GM12878 (cell line): ENCODE data around the gene PMP22. TPM values are rescaled to one million over a fixed set of nuclear protein-coding genes. Genes with fewer than 3 reads are reported as not detected.

Source experiments
- ATAC-seq: fragments of 200-7000 bp; cut with Tn5 transposase; 3 replicates; pipeline ENCODE4 v1.9.1; 2020; ENCODE audit warnings: mild to moderate bottlenecking, moderate library complexity
- BruUV-seq: library from RNA; stranded (reverse); fragments of 400-500 nt; replicated peaks from 2 replicates; lab custom pipeline; 2021; lab: Mats Ljungman, UMichigan
- CTCF ChIA-PET: fragments of 300-600 bp; sonication (Branson Sonifier 250); formaldehyde crosslinking; extraction: SDS; loops from one replicate; lab custom pipeline; 2021; ENCODE audit warnings: inconsistent platforms; lab: Yijun Ruan, JAX
- POLR2A ChIA-PET: fragments of 350-600 bp; formaldehyde crosslinking; extraction: SDS; loops from one replicate; lab custom pipeline; 2021; ENCODE audit warnings: inconsistent platforms; lab: Charles Lee
- RAD21 ChIA-PET: fragments of 300-600 bp; sonication (Branson Sonifier 250); formaldehyde crosslinking; loops from one replicate; lab custom pipeline; 2023; ENCODE audit warnings: antibody characterized with exemption; ENCODE audit not compliant: unreplicated experiment; lab: Charles Lee
- SMC1A ChIA-PET: fragments of 300-600 bp; sonication (Branson Sonifier 250); formaldehyde crosslinking; loops from one replicate; lab custom pipeline; 2023; ENCODE audit not compliant: unreplicated experiment, uncharacterized antibody; lab: Charles Lee
- DNase-seq: peaks from one replicate; pipeline ENCODE4 v3.0.0-alpha.2; 2011; ENCODE audit warnings: low read depth, low spot score
- FAIRE-seq: peaks from 3 replicates; lab custom pipeline; 2011; peaks lifted over from hg19 to GRCh38; lab: Jason Lieb, UNC
- H2AFZ ChIP-seq: 2 replicates; pipeline ENCODE4 v1.6.0; 2011; ENCODE audit warnings: low read depth, low read length, control low read depth; ENCODE audit not compliant: control insufficient read depth
- H3K27ac ChIP-seq: 2 replicates; pipeline ENCODE4 v1.5.1; 2011; ENCODE audit warnings: control low read depth; ENCODE audit not compliant: control insufficient read depth, insufficient read depth
- H3K27me3 ChIP-seq, 2 experiments: replicated peaks in 1 of 2; 2 replicates each; pipeline versions ENCODE4 v1.6.0 to v1.6.1; 2011; ENCODE audit warnings: low read length in 1 of 2; ENCODE audit not compliant: control insufficient read depth in 2 of 2, insufficient read depth in 2 of 2
- H3K36me3 ChIP-seq, 2 experiments: 2 replicates each; pipeline ENCODE4 v1.5.1; 2011; ENCODE audit warnings: low read length in 1 of 2; ENCODE audit not compliant: control insufficient read depth in 2 of 2, insufficient read depth in 2 of 2
- H3K4me1 ChIP-seq: 2 replicates; pipeline ENCODE4 v1.6.1; 2011; ENCODE audit warnings: mild to moderate bottlenecking, low read length, moderate library complexity, mixed read lengths; ENCODE audit not compliant: control insufficient read depth, insufficient read depth
- H3K4me2 ChIP-seq: 2 replicates; pipeline ENCODE4 v1.6.0; 2011; ENCODE audit warnings: control low read depth; ENCODE audit not compliant: control insufficient read depth, insufficient read depth
- H3K4me3 ChIP-seq: fragments of 200-600 bp; sonication (generic); 2 replicates; pipeline ENCODE4 v1.5.1; 2016
- H3K79me2 ChIP-seq: 2 replicates; pipeline ENCODE4 v1.6.0; 2011; ENCODE audit warnings: low read length; ENCODE audit not compliant: control insufficient read depth, insufficient read depth
- H3K9ac ChIP-seq: 2 replicates; pipeline ENCODE4 v1.8.0; 2011; ENCODE audit warnings: low read length, control low read depth, mixed read lengths; ENCODE audit not compliant: control insufficient read depth, insufficient read depth
- H3K9me3 ChIP-seq: replicated peaks from 3 replicates; pipeline ENCODE4 v1.5.1; 2011; ENCODE audit warnings: mild to moderate bottlenecking, low read length; ENCODE audit not compliant: control insufficient read depth, insufficient read depth
- H4K20me1 ChIP-seq: 2 replicates; pipeline ENCODE4 v1.6.0; 2011; ENCODE audit not compliant: control insufficient read depth, insufficient read depth
- BMI1 ChIP-seq: fragments of 450-650 bp; IDR thresholded peaks from 2 replicates; pipeline ENCODE4 v1.6.1; 2016; ENCODE audit warnings: mild to moderate bottlenecking, moderate library complexity, borderline replicate concordance
- CBX3 ChIP-seq: fragments of 200-600 bp; sonication (generic); IDR thresholded peaks from 2 replicates; pipeline ENCODE4 v1.6.1; 2016; ENCODE audit warnings: low read depth, borderline replicate concordance
- CHD4 ChIP-seq: fragments of 200-600 bp; sonication (generic); IDR thresholded peaks from 2 replicates; pipeline ENCODE4 v1.6.1; 2016; ENCODE audit warnings: mild to moderate bottlenecking
- HCFC1 ChIP-seq: fragments of 150-350 bp; IDR thresholded peaks from 2 replicates; pipeline ENCODE4 v1.6.1; 2014; ENCODE audit warnings: low read length
- POLR2A ChIP-seq: IDR thresholded peaks from 2 replicates; pipeline ENCODE4 v1.6.1; 2011; ENCODE audit warnings: low read depth, mild to moderate bottlenecking, low read length
- RUNX3 ChIP-seq: IDR thresholded peaks from 2 replicates; pipeline ENCODE4 v1.6.1; 2012; ENCODE audit warnings: low read length, inconsistent platforms
- SMAD5 ChIP-seq: IDR thresholded peaks from 2 replicates; pipeline ENCODE4 v1.6.1; 2016; ENCODE audit warnings: antibody characterized with exemption, low read depth
- SREBF1 ChIP-seq: IDR thresholded peaks from 2 replicates; pipeline ENCODE4 v1.6.1; 2012; ENCODE audit warnings: mild to moderate bottlenecking, low read length
- SUPT20H ChIP-seq: IDR thresholded peaks from 2 replicates; pipeline ENCODE4 v1.6.1; 2011; ENCODE audit warnings: low read depth, mild to moderate bottlenecking, low read length, moderate library complexity, borderline replicate concordance; ENCODE audit not compliant: control insufficient read depth
- ZNF24 ChIP-seq: fragments of 450-650 bp; IDR thresholded peaks from 2 replicates; pipeline ENCODE4 v1.6.1; 2017; ENCODE audit warnings: antibody characterized with exemption, mild to moderate bottlenecking
- WGBS: methylation state at CpG from one replicate; pipeline ENCODE4 v1.1.6; 2016; ENCODE audit warnings: low lambda C conversion rate; ENCODE audit not compliant: insufficient replicate concordance, insufficient coverage; ENCODE audit errors: missing lambda C conversion rate; 5-methylcytosine and 5-hydroxymethylcytosine counted together
- in situ Hi-C: fragments of 300-500 bp; cut with MboI; formaldehyde crosslinking; loops from 9 replicates; pipeline ENCODE4 v1.14.3; 2018; ENCODE audit warnings: mixed read lengths
- intact Hi-C: fragments of 100-400 bp; cut with micrococcal nuclease; formaldehyde crosslinking; loops from one replicate; pipeline ENCODE4 v1.14.2; 2022; ENCODE audit not compliant: unreplicated experiment
- polyA plus RNA-seq, 11 experiments: library from polyadenylated mRNA; depleted of rRNA in 4 of 11; unstranded in 6 of 11; stranded (reverse) in 5 of 11; fragments of >200 nt; fragmentation: Nextera tagmentation in 4 of 11; fragmentation: Illumina TruSeq in 1 of 11; extraction: Ambion mirVana in 4 of 11; extraction: Trizol in 1 of 11; gene quantifications; 1 replicate in 1 of 11; 2 replicates in 10 of 11; pipeline versions ENCODE4 v1.2.1 to v1.2.3, GENCODE V29; 2011 to 2016; ENCODE audit warnings: inconsistent platforms in 2 of 11, missing spikeins in 2 of 11, low read depth in 1 of 11
- total RNA-seq, 4 experiments: library from RNA; depleted of rRNA in 3 of 4; stranded (reverse); fragments of >200 nt in 3 of 4; fragmentation: Illumina TruSeq in 1 of 4; extraction: Trizol in 1 of 4; gene quantifications; 2 replicates each; pipeline versions ENCODE4 v1.2.1 to v1.2.3, GENCODE V29; 2013 to 2021
- TF ChIP-seq, protein P1 (sequence below): fragments of 450-650 bp; IDR thresholded peaks from 2 replicates; pipeline ENCODE4 v1.6.1; 2018; ENCODE audit warnings: mild to moderate bottlenecking, low read depth, moderate library complexity; ENCODE audit not compliant: partially characterized antibody
- TF ChIP-seq, protein P2 (sequence below): fragments of 450-650 bp; IDR thresholded peaks from 2 replicates; pipeline ENCODE4 v1.6.1; 2017; ENCODE audit warnings: mild to moderate bottlenecking, moderate library complexity
- TF ChIP-seq, protein P3 (sequence below): IDR thresholded peaks from 2 replicates; pipeline ENCODE4 v1.6.1; 2012; ENCODE audit warnings: low read depth, low read length, improper control_type of control experiment

PMP22 gene
- total and polyA plus RNA-seq, 10 of the 15 experiments (the other 5 are each of a cell fraction or from before 2014, with no cell fraction given) = 0.59 TPM; not detected in 9

DNA sequence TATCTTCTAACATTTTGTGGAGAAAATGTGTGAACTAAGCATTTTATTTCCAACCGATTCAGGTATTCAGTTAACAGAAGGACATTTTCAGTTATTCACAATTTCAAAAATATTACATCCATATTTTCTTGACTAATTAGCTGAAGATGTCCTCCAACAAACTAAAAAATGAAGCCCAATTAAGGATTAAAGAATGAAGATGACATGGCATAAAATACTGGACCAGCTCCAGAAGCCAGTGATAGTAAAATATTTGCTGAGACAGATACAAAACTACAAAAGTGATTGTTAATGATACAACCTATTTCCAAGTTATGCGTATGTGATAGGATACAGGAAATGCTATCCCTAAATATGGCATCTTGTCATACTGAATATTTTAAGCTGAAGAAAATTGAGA, 48.6 kb downstream of the PMP22 start:
- Histone ChIP-seq H3K4me2 (no peak overlapping the region), H3K4me1 (no peaks in the 10 kb centered on the region), H3K36me3 (no peaks in the 10 kb centered on the region), H3K9me3 (no peaks in the 10 kb centered on the region), H3K27ac (no peak overlapping the region)
- ATAC-seq (no peak), FAIRE-seq (no peak), DNase-seq (no peak)
- 90% methylated on average over 2 of the region's 2 CpGs for WGBS
- CTCF ChIA-PET = no interaction called here
- intact Hi-C loops = no loop called here
- in situ Hi-C loops = no loop called here
- TF ChIP-seq, protein P1, sequence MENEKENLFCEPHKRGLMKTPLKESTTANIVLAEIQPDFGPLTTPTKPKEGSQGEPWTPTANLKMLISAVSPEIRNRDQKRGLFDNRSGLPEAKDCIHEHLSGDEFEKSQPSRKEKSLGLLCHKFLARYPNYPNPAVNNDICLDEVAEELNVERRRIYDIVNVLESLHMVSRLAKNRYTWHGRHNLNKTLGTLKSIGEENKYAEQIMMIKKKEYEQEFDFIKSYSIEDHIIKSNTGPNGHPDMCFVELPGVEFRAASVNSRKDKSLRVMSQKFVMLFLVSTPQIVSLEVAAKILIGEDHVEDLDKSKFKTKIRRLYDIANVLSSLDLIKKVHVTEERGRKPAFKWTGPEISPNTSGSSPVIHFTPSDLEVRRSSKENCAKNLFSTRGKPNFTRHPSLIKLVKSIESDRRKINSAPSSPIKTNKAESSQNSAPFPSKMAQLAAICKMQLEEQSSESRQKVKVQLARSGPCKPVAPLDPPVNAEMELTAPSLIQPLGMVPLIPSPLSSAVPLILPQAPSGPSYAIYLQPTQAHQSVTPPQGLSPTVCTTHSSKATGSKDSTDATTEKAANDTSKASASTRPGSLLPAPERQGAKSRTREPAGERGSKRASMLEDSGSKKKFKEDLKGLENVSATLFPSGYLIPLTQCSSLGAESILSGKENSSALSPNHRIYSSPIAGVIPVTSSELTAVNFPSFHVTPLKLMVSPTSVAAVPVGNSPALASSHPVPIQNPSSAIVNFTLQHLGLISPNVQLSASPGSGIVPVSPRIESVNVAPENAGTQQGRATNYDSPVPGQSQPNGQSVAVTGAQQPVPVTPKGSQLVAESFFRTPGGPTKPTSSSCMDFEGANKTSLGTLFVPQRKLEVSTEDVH = no peak
- TF ChIP-seq, protein P2, sequence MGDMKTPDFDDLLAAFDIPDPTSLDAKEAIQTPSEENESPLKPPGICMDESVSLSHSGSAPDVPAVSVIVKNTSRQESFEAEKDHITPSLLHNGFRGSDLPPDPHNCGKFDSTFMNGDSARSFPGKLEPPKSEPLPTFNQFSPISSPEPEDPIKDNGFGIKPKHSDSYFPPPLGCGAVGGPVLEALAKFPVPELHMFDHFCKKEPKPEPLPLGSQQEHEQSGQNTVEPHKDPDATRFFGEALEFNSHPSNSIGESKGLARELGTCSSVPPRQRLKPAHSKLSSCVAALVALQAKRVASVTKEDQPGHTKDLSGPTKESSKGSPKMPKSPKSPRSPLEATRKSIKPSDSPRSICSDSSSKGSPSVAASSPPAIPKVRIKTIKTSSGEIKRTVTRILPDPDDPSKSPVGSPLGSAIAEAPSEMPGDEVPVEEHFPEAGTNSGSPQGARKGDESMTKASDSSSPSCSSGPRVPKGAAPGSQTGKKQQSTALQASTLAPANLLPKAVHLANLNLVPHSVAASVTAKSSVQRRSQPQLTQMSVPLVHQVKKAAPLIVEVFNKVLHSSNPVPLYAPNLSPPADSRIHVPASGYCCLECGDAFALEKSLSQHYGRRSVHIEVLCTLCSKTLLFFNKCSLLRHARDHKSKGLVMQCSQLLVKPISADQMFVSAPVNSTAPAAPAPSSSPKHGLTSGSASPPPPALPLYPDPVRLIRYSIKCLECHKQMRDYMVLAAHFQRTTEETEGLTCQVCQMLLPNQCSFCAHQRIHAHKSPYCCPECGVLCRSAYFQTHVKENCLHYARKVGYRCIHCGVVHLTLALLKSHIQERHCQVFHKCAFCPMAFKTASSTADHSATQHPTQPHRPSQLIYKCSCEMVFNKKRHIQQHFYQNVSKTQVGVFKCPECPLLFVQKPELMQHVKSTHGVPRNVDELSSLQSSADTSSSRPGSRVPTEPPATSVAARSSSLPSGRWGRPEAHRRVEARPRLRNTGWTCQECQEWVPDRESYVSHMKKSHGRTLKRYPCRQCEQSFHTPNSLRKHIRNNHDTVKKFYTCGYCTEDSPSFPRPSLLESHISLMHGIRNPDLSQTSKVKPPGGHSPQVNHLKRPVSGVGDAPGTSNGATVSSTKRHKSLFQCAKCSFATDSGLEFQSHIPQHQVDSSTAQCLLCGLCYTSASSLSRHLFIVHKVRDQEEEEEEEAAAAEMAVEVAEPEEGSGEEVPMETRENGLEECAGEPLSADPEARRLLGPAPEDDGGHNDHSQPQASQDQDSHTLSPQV = no peak
- TF ChIP-seq CBX3 (no peak), HCFC1 (no peak), BMI1 (no peak), ZNF24 (no peak), SMAD5 (no peak), CHD4 (no peak), RUNX3 (no peak), POLR2A (no peak), SREBF1 (no peak), SUPT20H (no peak)
- TF ChIP-seq, protein P3, sequence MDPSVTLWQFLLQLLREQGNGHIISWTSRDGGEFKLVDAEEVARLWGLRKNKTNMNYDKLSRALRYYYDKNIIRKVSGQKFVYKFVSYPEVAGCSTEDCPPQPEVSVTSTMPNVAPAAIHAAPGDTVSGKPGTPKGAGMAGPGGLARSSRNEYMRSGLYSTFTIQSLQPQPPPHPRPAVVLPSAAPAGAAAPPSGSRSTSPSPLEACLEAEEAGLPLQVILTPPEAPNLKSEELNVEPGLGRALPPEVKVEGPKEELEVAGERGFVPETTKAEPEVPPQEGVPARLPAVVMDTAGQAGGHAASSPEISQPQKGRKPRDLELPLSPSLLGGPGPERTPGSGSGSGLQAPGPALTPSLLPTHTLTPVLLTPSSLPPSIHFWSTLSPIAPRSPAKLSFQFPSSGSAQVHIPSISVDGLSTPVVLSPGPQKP = no peak
- TF ChIP-seq, all 136 proteins: peak for 0
- Histone ChIP-seq H3K9ac (no peak overlapping the region), H3K79me2 (no peaks in the 10 kb centered on the region), H3K4me3 (no peak overlapping the region), H2AFZ (no peak overlapping the region), H4K20me1 (no peaks in the 10 kb centered on the region), H3K27me3 (no peaks in the 10 kb centered on the region)
- ChIA-PET SMC1A (no interaction called here), POLR2A (no interaction called here), RAD21 (no interaction called here)
- BruUV-seq = no TSS peak
